ENCODE measurements around the gene JARID2.

- TF ChIP-seq ZBTB34 (CRISPR knock-in tag; IDR thresholded peaks at IDR 0.05) (no peak), ARID3A (IDR thresholded peaks at IDR 0.05; ENCODE audit: borderline replicate concordance, low read depth, low read length) (no peak), USF1 (CRISPR knock-in tag; IDR thresholded peaks at IDR 0.05) (no peak), EZH2 (IDR thresholded peaks at IDR 0.05; ENCODE audit: borderline replicate concordance, low read depth, low read length) (no peak), NFRKB (IDR thresholded peaks at IDR 0.05; ENCODE audit: low read depth) (no peak), U2AF2 (optimal IDR thresholded peaks at IDR 0.05; ENCODE audit: low read depth, low read length) (no peak)
- TF ChIP-seq, protein P1, sequence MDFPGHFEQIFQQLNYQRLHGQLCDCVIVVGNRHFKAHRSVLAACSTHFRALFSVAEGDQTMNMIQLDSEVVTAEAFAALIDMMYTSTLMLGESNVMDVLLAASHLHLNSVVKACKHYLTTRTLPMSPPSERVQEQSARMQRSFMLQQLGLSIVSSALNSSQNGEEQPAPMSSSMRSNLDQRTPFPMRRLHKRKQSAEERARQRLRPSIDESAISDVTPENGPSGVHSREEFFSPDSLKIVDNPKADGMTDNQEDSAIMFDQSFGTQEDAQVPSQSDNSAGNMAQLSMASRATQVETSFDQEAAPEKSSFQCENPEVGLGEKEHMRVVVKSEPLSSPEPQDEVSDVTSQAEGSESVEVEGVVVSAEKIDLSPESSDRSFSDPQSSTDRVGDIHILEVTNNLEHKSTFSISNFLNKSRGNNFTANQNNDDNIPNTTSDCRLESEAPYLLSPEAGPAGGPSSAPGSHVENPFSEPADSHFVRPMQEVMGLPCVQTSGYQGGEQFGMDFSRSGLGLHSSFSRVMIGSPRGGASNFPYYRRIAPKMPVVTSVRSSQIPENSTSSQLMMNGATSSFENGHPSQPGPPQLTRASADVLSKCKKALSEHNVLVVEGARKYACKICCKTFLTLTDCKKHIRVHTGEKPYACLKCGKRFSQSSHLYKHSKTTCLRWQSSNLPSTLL (IDR thresholded peaks at IDR 0.05) = no peak
Observed at GRCh38 chr6:15550546-15551123, 304.8 kb downstream of the JARID2 start.

All from K562 (cell line).